GM20000 (cell line): Measurements from ENCODE around the gene EVA1C.

Experiments
- DNase-seq: peaks from one replicate; pipeline ENCODE4 v3.0.0; 2012; ENCODE audit warnings: low spot score
- CTCF ChIP-seq: IDR thresholded peaks from 2 replicates; pipeline ENCODE4 v1.5.1; 2012; ENCODE audit warnings: mild to moderate bottlenecking, control low read depth; ENCODE audit errors: extremely low read depth, missing control alignments

EVA1C gene

GRCh38 chr21:32406405-32406804, 6.1 kb upstream of the EVA1C start:
- no peak for TF ChIP-seq CTCF
- no peak for DNase-seq

GRCh38 chr21:32410291-32410690, 2.2 kb upstream of the EVA1C start:
- no peak for TF ChIP-seq CTCF
- DNase-seq, result no peak

- no peak for DNase-seq
- TF ChIP-seq CTCF, result no peak
These were observed 1.6 kb upstream of the EVA1C start for GRCh38 chr21:32410916-32411315.

GRCh38 chr21:32411350-32412161, 950 bp upstream of the EVA1C start:
- no peak for TF ChIP-seq CTCF
- no peak for DNase-seq

- TF ChIP-seq CTCF, result no peak
These were observed 554 bp downstream of the EVA1C start for GRCh38 chr21:32413015-32413504.

GRCh38 chr21:32413697-32414578, 1.4 kb downstream of the EVA1C start:
- DNase-seq, result no peak
- TF ChIP-seq CTCF, result no peak

More at GRCh38 chr21:32413015-32413504, 554 bp downstream of the EVA1C start:
- no peak for DNase-seq

GRCh38 chr21:32414579-32415358, 2.3 kb downstream of the EVA1C start:
- DNase-seq, result no peak
- no peak for TF ChIP-seq CTCF
